Fibroblast of the aortic adventitia (primary cell): ENCODE data around the gene TRIM7. TPM values are rescaled to one million over a fixed set of nuclear protein-coding genes. Genes with fewer than 3 reads are reported as not detected.

Source experiments
- DNase-seq: peaks from one replicate; pipeline ENCODE4 v3.0.0-alpha.2; 2010; ENCODE audit warnings: low read depth
- H3K4me3 ChIP-seq: 2 replicates; pipeline ENCODE4 v1.5.1; 2011; ENCODE audit warnings: low read depth, mild to moderate bottlenecking, control low read depth, low read length, moderate library complexity
- CTCF ChIP-seq: IDR thresholded peaks from 2 replicates; pipeline ENCODE4 v1.5.1; 2011; ENCODE audit warnings: mild to moderate bottlenecking, low read length, control low read depth, inconsistent platforms; ENCODE audit not compliant: insufficient read depth
- total RNA-seq: library from RNA; depleted of rRNA; stranded (reverse); fragments of >200 nt; gene quantifications from 2 replicates; pipeline ENCODE4 v1.2.3, GENCODE V29; 2012; ENCODE audit warnings: low replicate concordance

TRIM7 gene
- total RNA-seq = 0.74 and 3.3 TPM in 2 replicates

- DNase-seq = no peak
- no peak for TF ChIP-seq CTCF
- peak within 1 kb of the TSS; percentile 63 for H3K4me3 ChIP-seq
These were observed at the start of gene TRIM7 for GRCh38 chr5:181204826-181205760. TSS of gene TRIM7 (minus strand) at chr5:181205196. CDS start at chr5:181205110, 86 bp downstream.

GRCh38 chr5:181248277-181248676 is 43.3 kb upstream of the TRIM7 start:
- no peak for DNase-seq
- TF ChIP-seq CTCF = no peak

GRCh38 chr5:181246276-181247049 is 41.5 kb upstream of the TRIM7 start:
- DNase-seq = peak; percentile 80
- H3K4me3 ChIP-seq = peak overlapping the region; percentile 92
- no peak for TF ChIP-seq CTCF

More at GRCh38 chr5:181248277-181248676, 43.3 kb upstream of the TRIM7 start:
- H3K4me3 ChIP-seq = peak overlapping the region; percentile 72

DNA sequence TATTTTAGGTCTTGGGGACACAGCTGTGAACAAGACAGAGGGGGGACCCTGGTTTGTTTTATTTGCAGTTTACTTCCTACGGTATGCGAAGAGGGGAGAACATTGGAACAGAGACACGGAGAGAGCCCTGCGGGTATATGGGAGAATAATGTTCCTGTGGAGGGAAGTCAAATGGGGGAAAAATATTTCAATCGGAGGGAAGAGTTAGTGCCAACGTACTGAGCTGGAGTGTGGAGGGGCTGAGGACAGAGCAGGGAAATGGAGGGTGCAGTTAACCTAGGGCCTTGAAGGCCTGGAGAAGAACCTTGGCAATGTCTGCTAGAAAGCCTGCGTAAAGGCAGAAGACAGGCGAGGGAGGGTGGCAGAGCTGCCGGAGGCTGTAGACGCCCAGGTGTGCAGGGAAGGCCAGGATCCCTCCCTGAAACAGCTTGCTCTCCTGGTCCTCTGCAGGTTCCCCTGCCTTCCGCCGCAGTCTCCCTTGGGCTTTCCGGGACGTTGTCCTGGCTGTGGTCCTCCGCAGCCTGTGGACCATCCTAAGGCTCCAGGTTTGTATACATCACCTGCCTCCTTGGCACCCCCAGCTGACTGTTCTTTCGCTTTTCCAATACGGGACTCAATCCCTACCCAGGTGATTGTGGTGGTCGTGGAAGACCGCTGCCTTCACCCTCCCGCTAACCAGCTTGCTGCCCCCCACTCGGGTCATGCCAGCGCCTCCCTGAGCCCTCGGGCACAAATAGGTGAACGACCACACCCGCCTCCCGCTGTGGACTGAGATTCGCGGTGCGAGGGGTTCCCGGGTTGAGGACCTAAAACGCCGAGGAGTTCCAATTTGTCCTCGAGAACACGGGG is 40.7 kb upstream of the TRIM7 start:
- no peak for TF ChIP-seq CTCF
- peak overlapping the region; percentile 92 for H3K4me3 ChIP-seq

DNA sequence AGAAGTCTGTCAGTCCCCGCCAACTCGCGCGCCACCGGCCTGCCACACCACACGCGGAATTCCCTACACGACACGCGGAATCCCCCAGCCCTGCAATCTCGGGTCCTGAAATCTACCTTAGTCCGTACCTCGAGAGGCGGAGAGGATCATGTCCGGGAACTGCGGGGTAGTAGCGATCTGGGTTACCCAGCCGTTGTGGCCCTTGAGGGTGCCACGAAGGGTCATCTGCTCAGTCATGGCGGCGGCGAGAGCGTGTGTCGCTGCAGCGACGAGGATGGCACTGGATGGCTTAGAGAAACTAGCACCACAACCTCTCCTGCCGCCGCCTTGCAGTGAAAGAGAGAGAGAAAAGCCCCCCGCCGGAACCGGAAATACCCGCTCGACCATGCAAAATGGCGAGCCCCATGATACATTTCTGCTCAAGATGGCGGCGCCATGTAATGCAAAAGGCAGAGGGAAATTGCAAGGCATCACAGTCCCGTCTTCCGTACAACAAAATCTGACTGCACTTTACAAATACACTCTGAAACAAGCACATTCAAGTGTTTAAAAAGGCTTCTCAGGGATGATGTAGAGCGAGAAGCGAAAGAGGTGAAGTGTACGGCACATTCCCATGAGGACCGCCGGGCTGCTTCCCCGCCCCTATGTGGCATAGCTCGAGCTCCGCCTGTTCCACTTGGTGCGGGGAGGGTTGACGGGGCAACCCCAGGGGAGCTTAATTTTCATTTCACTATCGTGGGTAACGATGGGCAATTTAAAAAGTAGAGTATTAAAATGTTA is 38.8 kb upstream of the TRIM7 start, which contains the start of gene RACK1:
Gene RACK1 (minus strand): TSS at position 343 of the 780 bp plus-strand sequence. CDS start 106 bp downstream, at position 237.
- H3K4me3 ChIP-seq = peak within 1 kb of the TSS; percentile 94
- DNase-seq = peak; percentile 91
- TF ChIP-seq CTCF = no peak

More for the DNA sequence above, 40.7 kb upstream of the TRIM7 start:
- DNase-seq = no peak
